ENCODE results near the gene ATG9A. TPM values are rescaled to one million over a fixed set of nuclear protein-coding genes. Genes with fewer than 3 reads are reported as not detected.
A peak's percentile ranks its signal among the peaks of the same experiment; 100 is the strongest.

Gene ATG9A
- total and polyA plus RNA-seq, 2 donors (not counting 1 experiment from before 2014, with no cell fraction given): 41.8 to 65.5 TPM

GRCh38 chr2:219254590-219255201 is 25.3 kb upstream of the ATG9A start:
- POLR2A ChIA-PET: interaction anchor here (0.5 to 4.2 kb wide), 15 partner anchors 9 to 1937 kb away, joined by 3 to 106 read pairs (median 5); partner anchors contain the start of genes ABCB6, ANKZF1, ATG9A and CHPF
- Histone ChIP-seq H3K36me3 (replicated peaks in 1 of 2; ENCODE audit: control extremely low read depth in 1 of 2, control insufficient read depth in 1 of 2, extremely low read depth in 1 of 2, insufficient read depth in 2 of 2, low read length in 1 of 2) (peaks cover 2 to 20% of the 10 kb centered on the region in 2 experiments), H3K27ac (ENCODE audit: low read length in 2 of 2) (peak overlapping the region; percentile 93 to 94), H2AFZ (ENCODE audit: insufficient read depth, low read depth, low read length, poor library complexity, severe bottlenecking) (peak overlapping the region; percentile 93), H3K9ac (ENCODE audit: low read length) (peak overlapping the region; percentile 90), H3K4me1 (ENCODE audit: control insufficient read depth in 2 of 2, insufficient read depth in 2 of 2, low read length in 2 of 2) (peaks cover 26 to 37% of the 10 kb centered on the region in 2 donors), H3K4me3 (ENCODE audit: control extremely low read depth in 1 of 5, extremely low read depth in 1 of 5, insufficient read depth in 1 of 5, low read depth in 2 of 5, low read length in 4 of 5) (peak overlapping the region; percentile 83 to 97 (median 90)), H3K79me2 (ENCODE audit: control insufficient read depth, insufficient read depth, low read length) (peaks cover 37% of the 10 kb centered on the region), H3K9me3 (ENCODE audit: control extremely low read depth in 1 of 3, control insufficient read depth in 2 of 3, insufficient read depth in 1 of 3, low read length in 2 of 3) (no peaks in the 10 kb centered on the region), H4K20me1 (ENCODE audit: control insufficient read depth, insufficient read depth, low read length, poor library complexity, severe bottlenecking) (peaks cover 22% of the 10 kb centered on the region), H3K27me3 (replicated peaks in 1 of 4; ENCODE audit: control extremely low read depth in 1 of 4, control insufficient read depth in 3 of 4, insufficient read depth in 4 of 4, low read length in 3 of 4) (no peaks in the 10 kb centered on the region), H3K4me2 (replicated peaks; ENCODE audit: low read depth, low read length, poor library complexity, severe bottlenecking) (peak overlapping the region; percentile 100)
- peak overlapping the region; percentile 95 for H3K27ac Mint-ChIP-seq
- no peaks in the 10 kb centered on the region for H3K9me3 Mint-ChIP-seq (ENCODE audit: insufficient read depth)
- H3K4me3 Mint-ChIP-seq: peak overlapping the region; percentile 87
- peak; percentile 79 for DNase-seq
- TF ChIP-seq EZH2 (IDR thresholded peaks at IDR 0.05; ENCODE audit: borderline replicate concordance, insufficient read depth, low read depth, low read length, poor library complexity, severe bottlenecking): no peak
- TF ChIP-seq CTCF (IDR thresholded peaks at IDR 0.05): no peak
- WGBS (ENCODE audit: insufficient coverage): 0% methylated on average over 11 of the region's 12 CpGs
- CTCF ChIA-PET: interaction anchor here (0.6 to 7.6 kb wide), 26 partner anchors 8 to 412 kb away, joined by 3 to 97 read pairs (median 5); partner anchors contain the start of genes ANKZF1, ATG9A, CNPPD1 and DNAJB2
- H3K4me1 Mint-ChIP-seq: peaks cover 42% of the 10 kb centered on the region
- H3K27me3 Mint-ChIP-seq: no peaks in the 10 kb centered on the region
- intact Hi-C loops (cut with micrococcal nuclease): loop anchor here (1.0 to 5.0 kb wide), 5 partner anchors 25 to 1037 kb away; partner anchors contain the start of genes ANKZF1, ARPC2, ATG9A and DNAJB2
- ATAC-seq (ENCODE audit: low read depth): peak; percentile 25
